ENCODE measurements around the gene CLCF1.
A peak's percentile ranks its signal among the peaks of the same experiment; 100 is the strongest.

Gene CLCF1

GRCh38 chr11:67396587-67397389 is 23.4 kb upstream of the CLCF1 start:
- DNase-seq (ENCODE audit: low read depth) = no peak
- H3K4me3 ChIP-seq (ENCODE audit: low read length) = no peak overlapping the region
- TF ChIP-seq CTCF (conservative IDR thresholded peaks at IDR 0.05; ENCODE audit: low read depth, low read length) = no peak

GRCh38 chr11:67396259-67396581 is 22.8 kb upstream of the CLCF1 start:
- no peak overlapping the region for H3K4me3 ChIP-seq (ENCODE audit: low read length)
- DNase-seq (ENCODE audit: low read depth) = no peak
- TF ChIP-seq CTCF (conservative IDR thresholded peaks at IDR 0.05; ENCODE audit: low read depth, low read length) = no peak

GRCh38 chr11:67395555-67396258 is 22.3 kb upstream of the CLCF1 start:
- H3K4me3 ChIP-seq (ENCODE audit: low read length) = no peak overlapping the region
- DNase-seq (ENCODE audit: low read depth) = no peak
- TF ChIP-seq CTCF (conservative IDR thresholded peaks at IDR 0.05; ENCODE audit: low read depth, low read length) = no peak

GRCh38 chr11:67393990-67394389 is 20.6 kb upstream of the CLCF1 start:
- no peak for DNase-seq (ENCODE audit: low read depth)
- TF ChIP-seq CTCF (conservative IDR thresholded peaks at IDR 0.05; ENCODE audit: low read depth, low read length) = no peak
- H3K4me3 ChIP-seq (ENCODE audit: low read length) = no peak overlapping the region

- no peak for DNase-seq (ENCODE audit: low read depth)
- H3K4me3 ChIP-seq (ENCODE audit: low read length) = no peak overlapping the region
Measured at GRCh38 chr11:67393437-67393836, 20.0 kb upstream of the CLCF1 start.

GRCh38 chr11:67392183-67392715 is 18.9 kb upstream of the CLCF1 start:
- peak overlapping the region; percentile 62 for H3K4me3 ChIP-seq (ENCODE audit: low read length)
- TF ChIP-seq CTCF (conservative IDR thresholded peaks at IDR 0.05; ENCODE audit: low read depth, low read length) = no peak
- DNase-seq (ENCODE audit: low read depth) = no peak

More at GRCh38 chr11:67393437-67393836, 20.0 kb upstream of the CLCF1 start:
- TF ChIP-seq CTCF (conservative IDR thresholded peaks at IDR 0.05; ENCODE audit: low read depth, low read length) = no peak
